Osteocyte (in vitro differentiated cells): ENCODE results near the gene KRTAP6-2. TPM values are rescaled to one million over a fixed set of nuclear protein-coding genes. Genes with fewer than 3 reads are reported as not detected.

Experiments used
- DNase-seq: peaks from one replicate; pipeline ENCODE4 v3.0.0; 2021; ENCODE audit warnings: mixed read lengths; ENCODE audit not compliant: unreplicated experiment; ENCODE audit errors: extremely low spot score
- H3K27ac Mint-ChIP-seq: one replicate; pipeline ENCODE4 v1.8.0; 2021; ENCODE audit warnings: mild to moderate bottlenecking, mixed read lengths; ENCODE audit not compliant: unreplicated experiment
- H3K27me3 Mint-ChIP-seq: one replicate; pipeline ENCODE4 v1.8.0; 2021; ENCODE audit warnings: mixed read lengths; ENCODE audit not compliant: unreplicated experiment
- H3K36me3 Mint-ChIP-seq: one replicate; pipeline ENCODE4 v1.8.0; 2021; ENCODE audit warnings: mixed read lengths; ENCODE audit not compliant: unreplicated experiment
- H3K4me1 Mint-ChIP-seq: one replicate; pipeline ENCODE4 v1.8.0; 2021; ENCODE audit warnings: mixed read lengths; ENCODE audit not compliant: unreplicated experiment
- H3K4me3 Mint-ChIP-seq: one replicate; pipeline ENCODE4 v1.8.0; 2021; ENCODE audit warnings: mild to moderate bottlenecking, moderate library complexity, mixed read lengths; ENCODE audit not compliant: unreplicated experiment
- H3K9me3 Mint-ChIP-seq: one replicate; pipeline ENCODE4 v1.8.0; 2021; ENCODE audit warnings: mixed read lengths; ENCODE audit not compliant: unreplicated experiment
- total RNA-seq: library from RNA; stranded (reverse); gene quantifications from 2 replicates; pipeline ENCODE4 v1.2.1, GENCODE V29; 2021
- TF ChIP-seq, protein P1 (sequence below): fragments of 200-600 bp; sonication (generic); IDR thresholded peaks from 2 replicates; pipeline ENCODE4 v1.5.0; 2021; ENCODE audit warnings: antibody characterized with exemption, mild to moderate bottlenecking, moderate library complexity

Gene KRTAP6-2
- total RNA-seq, 1 donor from 2014 or later = not detected

GRCh38 chr21:30620080-30620479 lies 21.4 kb upstream of the KRTAP6-2 start:
- H3K27ac Mint-ChIP-seq = no peak overlapping the region
- no peak for DNase-seq
- H3K4me1 Mint-ChIP-seq = peaks cover 6% of the 10 kb centered on the region
- H3K27me3 Mint-ChIP-seq = no peaks in the 10 kb centered on the region
- H3K36me3 Mint-ChIP-seq = no peaks in the 10 kb centered on the region
- H3K9me3 Mint-ChIP-seq = peaks cover 14% of the 10 kb centered on the region
- TF ChIP-seq, protein P1, sequence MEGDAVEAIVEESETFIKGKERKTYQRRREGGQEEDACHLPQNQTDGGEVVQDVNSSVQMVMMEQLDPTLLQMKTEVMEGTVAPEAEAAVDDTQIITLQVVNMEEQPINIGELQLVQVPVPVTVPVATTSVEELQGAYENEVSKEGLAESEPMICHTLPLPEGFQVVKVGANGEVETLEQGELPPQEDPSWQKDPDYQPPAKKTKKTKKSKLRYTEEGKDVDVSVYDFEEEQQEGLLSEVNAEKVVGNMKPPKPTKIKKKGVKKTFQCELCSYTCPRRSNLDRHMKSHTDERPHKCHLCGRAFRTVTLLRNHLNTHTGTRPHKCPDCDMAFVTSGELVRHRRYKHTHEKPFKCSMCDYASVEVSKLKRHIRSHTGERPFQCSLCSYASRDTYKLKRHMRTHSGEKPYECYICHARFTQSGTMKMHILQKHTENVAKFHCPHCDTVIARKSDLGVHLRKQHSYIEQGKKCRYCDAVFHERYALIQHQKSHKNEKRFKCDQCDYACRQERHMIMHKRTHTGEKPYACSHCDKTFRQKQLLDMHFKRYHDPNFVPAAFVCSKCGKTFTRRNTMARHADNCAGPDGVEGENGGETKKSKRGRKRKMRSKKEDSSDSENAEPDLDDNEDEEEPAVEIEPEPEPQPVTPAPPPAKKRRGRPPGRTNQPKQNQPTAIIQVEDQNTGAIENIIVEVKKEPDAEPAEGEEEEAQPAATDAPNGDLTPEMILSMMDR = no peak
- no peak overlapping the region for H3K4me3 Mint-ChIP-seq

DNA sequence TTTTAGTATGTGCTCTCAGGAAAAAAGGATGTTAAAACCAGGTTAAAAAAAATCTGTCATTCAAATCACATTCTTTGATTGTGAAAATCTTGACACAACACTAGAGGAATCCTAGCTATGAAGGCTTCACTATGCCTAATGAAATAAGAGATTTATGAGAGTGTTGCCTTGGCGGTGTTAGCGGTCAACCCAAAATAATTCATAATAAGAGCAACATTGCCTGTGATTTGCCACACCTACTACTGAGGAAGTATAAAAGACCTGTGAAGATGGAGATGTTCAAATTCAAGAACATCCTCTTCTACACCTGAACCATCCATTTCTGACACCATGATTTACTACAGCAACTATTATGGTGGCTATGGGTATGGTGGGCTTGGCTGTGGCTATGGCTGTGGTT lies 17.4 kb upstream of the KRTAP6-2 start, which contains the start of gene KRTAP20-1:
TSS of gene KRTAP20-1 (plus strand) at position 301 of the 400 bp plus-strand sequence. CDS start at position 331, 30 bp downstream.
- H3K27ac Mint-ChIP-seq = no peak within 1 kb of the TSS
- H3K36me3 Mint-ChIP-seq = no peaks in the 10 kb centered on the region
- no peak within 1 kb of the TSS for H3K4me3 Mint-ChIP-seq
- no peaks in the 10 kb centered on the region for H3K27me3 Mint-ChIP-seq
- peaks cover 4% of the 10 kb centered on the region for H3K4me1 Mint-ChIP-seq
- H3K9me3 Mint-ChIP-seq = peaks cover 9% of the 10 kb centered on the region
- TF ChIP-seq, protein P1 = no peak
- DNase-seq = no peak

DNA sequence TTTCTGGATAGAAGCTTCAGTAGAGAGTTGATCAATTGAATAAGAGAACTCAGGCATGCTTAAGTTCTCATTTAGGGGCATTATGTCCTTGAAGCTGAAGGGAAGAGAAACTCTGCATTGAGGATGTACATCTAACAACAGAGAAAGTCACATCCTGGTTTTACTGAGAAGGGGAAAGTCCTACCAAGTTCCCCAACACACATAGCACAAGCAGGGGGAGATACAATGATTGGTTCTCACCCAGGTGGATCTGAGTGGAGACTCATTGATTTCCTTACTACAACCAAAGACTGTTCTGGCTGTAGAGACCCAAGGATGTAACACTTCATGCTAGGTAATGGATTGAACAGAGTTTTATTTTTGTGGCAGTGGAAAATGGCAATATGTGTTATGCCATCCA lies 16.5 kb upstream of the KRTAP6-2 start:
- no peak overlapping the region for H3K4me3 Mint-ChIP-seq

GRCh38 chr21:30613836-30614235 lies 15.1 kb upstream of the KRTAP6-2 start, which contains the start of gene KRTAP6-1:
Gene KRTAP6-1 (minus strand): TSS chr21:30613930. CDS start chr21:30613904, 26 bp downstream.
- H3K4me1 Mint-ChIP-seq = peaks cover 1% of the 10 kb centered on the region
- no peak for DNase-seq
- H3K27ac Mint-ChIP-seq = no peak within 1 kb of the TSS
- TF ChIP-seq, protein P1 = no peak
- H3K4me3 Mint-ChIP-seq = no peak within 1 kb of the TSS
- H3K27me3 Mint-ChIP-seq = no peaks in the 10 kb centered on the region
- H3K36me3 Mint-ChIP-seq = no peaks in the 10 kb centered on the region
- peaks cover 10% of the 10 kb centered on the region for H3K9me3 Mint-ChIP-seq

More for the DNA sequence above, 16.5 kb upstream of the KRTAP6-2 start:
- DNase-seq = no peak
- H3K4me1 Mint-ChIP-seq = peaks cover 3% of the 10 kb centered on the region
- H3K27me3 Mint-ChIP-seq = no peaks in the 10 kb centered on the region
- no peaks in the 10 kb centered on the region for H3K36me3 Mint-ChIP-seq
- H3K9me3 Mint-ChIP-seq = peaks cover 13% of the 10 kb centered on the region
- TF ChIP-seq, protein P1 = no peak
- H3K27ac Mint-ChIP-seq = no peak overlapping the region

GRCh38 chr21:30612132-30612531 lies 13.4 kb upstream of the KRTAP6-2 start:
- Mint-ChIP-seq H3K27ac (no peak overlapping the region), H3K9me3 (peaks cover 12% of the 10 kb centered on the region), H3K4me1 (peaks cover 1% of the 10 kb centered on the region), H3K4me3 (no peak overlapping the region), H3K36me3 (no peaks in the 10 kb centered on the region), H3K27me3 (no peaks in the 10 kb centered on the region)
- TF ChIP-seq, protein P1 = no peak
- no peak for DNase-seq
